Measurements from ENCODE around the gene PARVG.

GRCh38 chr22:44195189-44195871 lies 14.6 kb downstream of the PARVG start:
- TF ChIP-seq CTCF (IDR thresholded peaks at IDR 0.05 in 4 of 5, conservative IDR thresholded peaks at IDR 0.05 in 1 of 5) (no peak), POLR2A (IDR thresholded peaks at IDR 0.05) (no peak)

All from gastrocnemius medialis (tissue), 4 donors.